Measurements from ENCODE around the gene RNF141.

The RNF141 gene

DNA sequence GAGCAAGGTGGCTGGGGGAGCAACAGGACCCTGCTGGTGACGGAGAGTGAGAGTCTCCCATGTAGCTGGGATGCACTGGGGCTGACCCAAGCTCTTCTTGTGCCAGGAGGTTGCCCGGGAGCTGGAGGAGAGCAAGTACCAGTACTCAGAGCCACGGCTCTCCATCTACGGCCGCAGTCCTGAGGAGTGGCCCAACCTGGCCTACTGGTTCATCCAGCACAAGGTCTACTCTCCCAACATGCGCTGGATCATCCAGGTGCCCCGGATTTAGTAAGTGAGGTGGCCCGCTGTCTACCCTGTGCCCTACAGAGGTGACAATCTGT lies 45.6 kb downstream of the RNF141 start:
- DNase-seq (ENCODE audit: insufficient read length, low spot score): peak; percentile 2
- no peak for FAIRE-seq
- TF ChIP-seq CTCF (IDR thresholded peaks at IDR 0.05; ENCODE audit: insufficient read depth, missing control alignments): no peak

DNA sequence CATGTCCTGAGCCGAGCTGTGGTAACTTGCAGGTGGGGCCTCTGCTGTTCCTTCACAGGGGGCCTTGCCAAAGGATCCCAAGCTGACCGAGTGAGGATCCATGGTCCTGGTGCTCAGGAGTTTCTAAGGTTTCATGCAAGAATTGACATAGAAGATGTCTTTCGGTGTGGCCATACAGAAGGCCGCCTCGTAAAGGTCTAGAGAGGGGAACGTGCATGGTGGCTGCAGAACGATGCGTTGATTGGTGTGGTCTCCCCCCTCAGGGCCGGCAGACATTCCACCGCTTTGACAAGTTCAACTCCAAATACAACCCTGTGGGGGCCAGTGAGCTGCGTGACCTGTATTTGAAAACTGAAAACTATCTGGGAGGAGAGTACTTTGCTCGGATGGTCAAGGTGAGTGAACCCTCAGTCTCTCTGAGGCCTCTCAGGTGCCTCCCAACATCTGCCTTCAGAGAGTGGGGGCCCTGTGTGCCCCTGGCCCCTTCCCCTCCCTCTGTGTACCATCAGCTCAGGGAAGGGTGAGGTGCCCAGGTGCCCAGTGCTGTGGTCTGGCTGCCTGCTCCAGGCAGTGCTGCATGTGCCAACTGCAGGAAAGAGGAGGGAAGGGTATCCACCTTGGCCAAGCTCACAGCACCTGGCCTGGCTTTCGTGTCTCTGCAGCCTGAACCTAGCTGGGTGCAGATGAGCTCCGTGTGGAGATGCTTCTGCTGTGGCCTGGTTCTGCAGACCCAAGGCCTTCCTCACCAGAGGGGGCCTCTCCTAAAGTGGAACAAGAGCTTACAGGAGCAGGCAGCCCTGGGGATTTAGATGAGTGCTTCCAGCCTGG lies 46.1 kb downstream of the RNF141 start:
- DNase-seq (ENCODE audit: insufficient read length, low spot score): peak; percentile 11
- TF ChIP-seq CTCF (IDR thresholded peaks at IDR 0.05; ENCODE audit: insufficient read depth, missing control alignments): no peak

GRCh38 chr11:10493041-10493663 lies 47.8 kb downstream of the RNF141 start:
- no peak for TF ChIP-seq CTCF (IDR thresholded peaks at IDR 0.05; ENCODE audit: insufficient read depth, missing control alignments)
- FAIRE-seq (no peak), DNase-seq (ENCODE audit: insufficient read length, low spot score) (no peak)

More for the DNA sequence above, 46.1 kb downstream of the RNF141 start:
- no peak for FAIRE-seq

DNA sequence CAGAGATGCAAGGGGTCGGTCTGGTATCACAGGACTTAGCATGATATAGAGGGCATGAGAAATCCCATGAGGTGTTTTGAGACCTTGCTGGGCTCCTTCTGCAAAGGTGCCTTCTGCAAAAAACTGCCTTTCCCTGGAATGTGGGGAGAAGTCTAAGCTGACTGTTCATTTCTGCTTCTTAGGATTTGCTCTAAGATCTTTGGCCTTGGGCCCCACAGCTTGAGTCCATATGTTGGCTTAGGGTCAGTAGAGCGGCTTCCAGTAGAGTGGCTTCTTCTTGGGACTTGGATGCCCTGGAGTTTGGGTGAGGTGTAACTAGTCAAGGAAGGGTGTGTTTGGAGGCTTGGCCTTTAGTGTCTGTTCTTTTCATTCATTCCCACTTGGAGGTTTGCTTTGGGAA lies 48.9 kb downstream of the RNF141 start:
- no peak for FAIRE-seq
- DNase-seq (ENCODE audit: insufficient read length, low spot score): peak; percentile 13
- TF ChIP-seq CTCF (IDR thresholded peaks at IDR 0.05; ENCODE audit: insufficient read depth, missing control alignments): no peak

DNA sequence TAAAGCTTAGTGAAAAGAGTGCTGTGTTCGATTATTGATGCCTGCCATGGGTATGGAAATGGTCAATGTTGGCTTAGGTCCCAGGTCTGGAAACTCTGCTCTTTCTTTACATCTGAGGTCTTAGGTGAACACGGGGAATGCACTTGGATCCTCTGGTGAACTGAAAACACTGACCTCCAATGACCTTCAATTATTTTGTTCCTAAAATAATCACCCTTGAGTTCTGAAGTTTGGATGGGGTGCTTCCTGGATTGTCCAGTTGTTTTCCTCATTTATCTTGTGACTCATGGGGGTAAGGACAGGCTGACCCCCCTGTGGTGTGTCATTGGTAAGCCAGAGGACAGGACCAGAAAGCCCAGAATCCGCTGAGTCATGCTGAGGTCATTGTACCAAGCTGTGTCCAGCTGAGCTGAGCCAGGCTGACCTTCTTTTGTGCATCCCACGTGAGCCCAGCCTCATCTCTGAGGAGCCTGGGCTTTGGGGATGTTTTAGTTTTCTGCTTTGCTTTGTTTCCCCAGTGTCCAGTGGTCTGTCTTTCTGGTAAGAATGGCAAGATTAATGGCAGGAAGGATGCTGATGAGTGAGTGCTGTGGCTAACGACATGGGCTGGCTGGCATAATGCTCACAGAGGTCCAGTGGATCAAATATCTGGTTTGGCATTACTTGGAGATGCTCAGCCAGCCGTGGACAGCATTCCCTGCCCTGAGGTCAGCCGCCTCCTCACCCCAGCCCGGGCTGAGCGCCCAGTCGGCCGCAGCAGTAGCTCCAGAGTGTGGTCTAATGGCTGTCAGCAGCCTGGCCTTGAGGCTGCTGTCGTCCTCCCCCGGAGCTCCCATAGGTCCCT lies 50.4 kb downstream of the RNF141 start:
- no peak for TF ChIP-seq CTCF (IDR thresholded peaks at IDR 0.05; ENCODE audit: insufficient read depth, missing control alignments)
- DNase-seq (ENCODE audit: insufficient read length, low spot score) (no peak), FAIRE-seq (no peak)

DNA sequence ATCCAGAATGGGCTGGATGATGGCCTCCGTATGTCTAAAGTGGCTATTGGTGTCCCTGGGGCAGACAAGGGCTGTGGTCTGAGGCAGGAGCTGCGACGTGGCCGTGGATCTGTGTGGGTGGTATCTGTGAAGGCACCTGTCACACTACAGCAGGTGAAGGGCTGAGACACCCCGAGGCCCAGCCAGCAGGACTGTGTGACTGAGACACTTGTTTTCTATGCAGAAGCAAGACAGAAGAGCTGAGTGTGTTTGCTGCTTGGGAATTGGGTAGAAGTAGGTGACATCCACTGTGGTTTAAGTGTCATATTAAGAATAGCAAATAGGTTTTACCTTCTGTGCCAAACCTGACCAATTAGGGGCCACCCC lies 51.0 kb downstream of the RNF141 start:
- no peak for TF ChIP-seq CTCF (IDR thresholded peaks at IDR 0.05; ENCODE audit: insufficient read depth, missing control alignments)
- FAIRE-seq (no peak), DNase-seq (ENCODE audit: insufficient read length, low spot score) (no peak)

Measured in D721Med (cell line).